ENCODE results near the gene ZNF322. TPM values are rescaled to one million over a fixed set of nuclear protein-coding genes. Genes with fewer than 3 reads are reported as not detected.

Gene ZNF322, protein sequence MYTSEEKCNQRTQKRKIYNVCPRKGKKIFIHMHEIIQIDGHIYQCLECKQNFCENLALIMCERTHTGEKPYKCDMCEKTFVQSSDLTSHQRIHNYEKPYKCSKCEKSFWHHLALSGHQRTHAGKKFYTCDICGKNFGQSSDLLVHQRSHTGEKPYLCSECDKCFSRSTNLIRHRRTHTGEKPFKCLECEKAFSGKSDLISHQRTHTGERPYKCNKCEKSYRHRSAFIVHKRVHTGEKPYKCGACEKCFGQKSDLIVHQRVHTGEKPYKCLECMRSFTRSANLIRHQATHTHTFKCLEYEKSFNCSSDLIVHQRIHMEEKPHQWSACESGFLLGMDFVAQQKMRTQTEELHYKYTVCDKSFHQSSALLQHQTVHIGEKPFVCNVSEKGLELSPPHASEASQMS
- 12.1 and 13.9 TPM in 2 replicates for total RNA-seq

DNA sequence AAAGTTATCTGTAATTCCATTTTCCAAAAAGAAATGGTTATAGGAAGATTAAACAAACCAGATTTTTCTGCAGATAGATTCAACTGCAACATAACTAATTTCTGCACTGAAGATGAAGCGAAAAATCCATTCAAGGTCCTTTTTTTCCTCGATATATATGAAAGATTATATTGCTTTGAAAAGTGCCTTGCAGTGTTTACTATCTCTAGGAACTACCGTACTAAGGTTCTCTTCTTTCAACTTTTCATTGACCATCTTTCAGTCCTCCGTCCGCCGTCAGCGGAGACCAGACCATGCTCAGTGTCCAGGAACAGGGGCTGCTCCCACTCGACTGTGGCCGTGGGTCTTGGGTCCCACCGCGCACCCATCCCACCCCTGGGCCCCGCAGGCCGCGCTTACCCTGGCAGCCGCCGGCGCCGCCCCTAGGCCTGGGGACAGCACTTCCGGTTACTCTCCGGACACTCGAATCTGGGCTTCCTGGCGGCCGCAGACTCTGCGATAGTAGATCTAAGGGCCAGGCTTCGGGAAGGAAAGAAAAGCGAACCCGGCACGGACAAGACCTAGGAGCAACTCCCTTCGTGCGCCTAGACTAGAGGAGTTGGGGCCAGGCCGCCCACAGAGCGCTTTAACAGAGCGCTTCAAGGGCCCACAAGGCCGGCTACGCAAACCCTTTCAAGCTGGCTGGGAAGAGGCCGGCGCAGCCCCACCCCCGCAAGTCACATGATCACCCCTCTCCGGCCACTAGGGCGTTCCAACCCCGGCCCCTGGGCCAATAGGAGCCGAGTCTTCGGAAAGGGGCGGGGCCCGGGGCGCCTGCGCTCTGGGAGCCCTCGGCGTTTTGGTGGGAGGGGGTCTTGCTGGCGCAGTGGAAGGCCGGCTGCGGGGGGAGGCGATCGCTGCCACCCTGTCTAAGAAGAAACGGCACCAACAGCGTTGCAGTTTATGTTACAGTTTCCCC lies at the start of gene ZNF322:
TSS of gene ZNF322 (minus strand) at position 705 of the 958 bp plus-strand sequence. CDS start 21,193 bp downstream, outside the sequence.

DNA sequence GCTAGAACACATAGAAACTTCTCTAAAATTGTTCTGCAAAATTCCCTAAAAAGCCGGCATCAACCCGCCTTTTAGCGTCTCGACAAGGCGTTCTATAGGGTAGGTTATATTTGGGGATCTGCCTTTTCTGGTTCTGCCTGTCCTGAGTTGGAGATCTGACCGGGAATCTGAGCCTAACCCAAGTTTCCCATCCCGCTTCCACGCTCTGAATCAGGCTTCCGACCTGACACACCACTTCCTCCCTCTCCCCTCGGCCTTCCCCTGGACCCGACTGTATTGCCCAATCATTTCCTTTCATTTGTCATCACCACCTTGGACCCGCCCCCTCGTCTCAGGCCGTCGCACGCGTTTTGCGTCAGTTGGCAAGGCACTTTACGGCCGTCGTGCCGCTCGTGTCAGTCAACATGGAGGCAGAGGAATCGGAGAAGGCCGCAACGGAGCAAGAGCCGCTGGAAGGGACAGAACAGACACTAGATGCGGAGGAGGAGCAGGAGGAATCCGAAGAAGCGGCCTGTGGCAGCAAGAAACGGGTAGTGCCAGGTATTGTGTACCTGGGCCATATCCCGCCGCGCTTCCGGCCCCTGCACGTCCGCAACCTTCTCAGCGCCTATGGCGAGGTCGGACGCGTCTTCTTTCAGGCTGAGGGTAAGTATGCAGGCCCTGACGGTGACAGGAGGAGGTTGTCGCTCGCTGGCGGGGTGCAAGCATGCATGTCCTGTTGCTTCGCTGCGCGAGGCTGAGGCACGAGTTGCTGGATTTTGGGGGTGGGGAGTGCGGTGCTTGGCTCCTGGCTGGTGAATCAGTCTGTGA lies 62.8 kb downstream of the ZNF322 start, which contains the start of gene ABT1:
TSS of gene ABT1 (plus strand) at position 375 of the 810 bp plus-strand sequence. CDS start at position 405, 30 bp downstream.

Other genes with a start within 250 kb of the ZNF322 start
- gene BTN3A3, start 219.2 kb downstream of the ZNF322 start, total RNA-seq, result 20.1 and 36.2 TPM in 2 replicates
- 16.5 and 17.1 TPM in 2 replicates for gene BTN2A1, start 201.8 kb downstream of the ZNF322 start, total RNA-seq
- gene BTN1A1, start 159.4 kb downstream of the ZNF322 start, total RNA-seq, result not detected in 2 replicates
- gene HMGN4, start 121.4 kb downstream of the ZNF322 start, total RNA-seq, result 54.4 and 61.7 TPM in 2 replicates
- 9.8 and 11.4 TPM in 2 replicates for gene ABT1, start 62.8 kb downstream of the ZNF322 start, total RNA-seq